ENCODE measurements around the gene EFCAB8.
A peak's percentile ranks its signal among the peaks of the same experiment; 100 is the strongest.
"Not testable (repeated sequence)": the region's sequence is repeated elsewhere in the genome, so short reads cannot be mapped to it uniquely, and the experiment has no call there.

The EFCAB8 gene

DNA sequence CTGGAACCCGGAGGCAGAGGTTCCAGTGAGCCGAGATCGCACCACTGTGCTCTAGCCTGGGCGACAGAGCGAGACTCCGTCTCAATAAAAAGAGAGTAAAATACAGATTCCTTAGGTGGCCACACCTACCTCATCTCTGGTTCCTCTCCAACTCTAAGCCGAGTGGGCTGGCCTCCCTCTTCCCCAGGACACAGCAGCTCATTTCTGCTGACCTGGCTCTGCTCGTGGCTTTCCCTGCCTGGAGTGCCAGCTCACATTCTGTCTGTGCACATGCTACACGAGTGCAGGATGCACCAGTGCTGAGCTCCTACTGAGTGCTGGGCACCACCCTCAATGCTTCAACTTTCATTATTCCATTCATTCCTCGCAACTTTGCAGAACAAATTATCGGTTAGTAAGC is 28.8 kb downstream of the EFCAB8 start:
- no peak for DNase-seq

DNA sequence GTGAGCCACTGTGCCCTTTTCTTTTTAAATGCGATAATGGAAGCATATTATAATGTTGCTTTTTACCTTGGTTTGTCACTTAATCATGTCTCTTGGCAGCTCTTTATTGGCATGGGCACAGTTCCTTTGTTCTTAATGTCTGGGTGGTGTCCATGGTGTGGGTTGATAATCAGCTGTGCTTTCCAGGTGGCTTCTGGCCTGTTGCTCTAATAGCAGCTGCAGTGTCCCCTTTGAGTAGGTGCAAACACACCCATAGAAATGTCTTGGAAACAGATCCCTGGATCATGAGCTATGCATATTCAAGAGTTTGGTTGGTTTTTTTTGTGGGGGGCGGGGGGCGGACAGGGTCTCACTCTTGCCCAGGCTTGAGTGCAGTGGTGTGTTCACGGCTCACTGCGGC is 29.9 kb downstream of the EFCAB8 start:
- DNase-seq: no peak

DNA sequence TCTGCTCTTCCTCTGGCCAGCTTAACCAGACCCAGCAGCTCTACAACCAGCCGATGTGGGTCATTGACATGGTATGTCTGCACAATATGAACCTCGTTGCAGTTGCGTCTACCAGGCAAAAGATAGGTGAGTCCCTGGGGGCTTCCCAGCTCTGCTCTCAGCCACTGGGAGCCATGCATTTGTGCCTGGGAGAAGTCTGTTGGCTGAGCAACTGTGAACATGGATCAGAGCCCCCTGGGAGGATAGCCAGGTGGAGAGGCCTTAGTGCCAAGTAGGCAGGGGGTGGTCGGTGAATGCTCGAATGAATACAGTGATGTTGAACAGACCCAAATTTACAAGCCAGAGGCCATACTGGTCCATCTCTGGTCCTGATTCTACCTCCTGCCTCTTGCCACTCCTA is 30.6 kb downstream of the EFCAB8 start:
- DNase-seq: no peak

DNA sequence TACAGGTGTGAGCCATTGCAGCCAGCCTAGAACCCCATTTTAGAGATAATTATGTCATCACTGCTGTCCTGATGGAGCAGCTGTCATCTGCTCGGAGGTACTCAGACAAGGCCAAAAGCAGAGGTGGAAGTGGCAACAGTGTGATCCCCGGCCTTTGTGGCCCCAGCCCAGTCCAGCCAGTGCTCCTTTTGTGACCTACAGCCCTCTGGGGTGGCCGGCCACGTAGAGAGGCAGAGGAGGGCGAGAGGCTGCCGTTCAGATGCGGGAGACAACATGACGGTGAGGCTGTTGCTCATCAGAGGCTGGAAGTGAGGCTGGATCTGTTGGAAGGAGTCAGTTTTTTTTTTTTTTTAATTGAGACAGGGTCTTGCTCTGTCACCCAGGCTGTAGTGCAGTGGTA is 32.8 kb downstream of the EFCAB8 start:
- DNase-seq: no peak

DNA sequence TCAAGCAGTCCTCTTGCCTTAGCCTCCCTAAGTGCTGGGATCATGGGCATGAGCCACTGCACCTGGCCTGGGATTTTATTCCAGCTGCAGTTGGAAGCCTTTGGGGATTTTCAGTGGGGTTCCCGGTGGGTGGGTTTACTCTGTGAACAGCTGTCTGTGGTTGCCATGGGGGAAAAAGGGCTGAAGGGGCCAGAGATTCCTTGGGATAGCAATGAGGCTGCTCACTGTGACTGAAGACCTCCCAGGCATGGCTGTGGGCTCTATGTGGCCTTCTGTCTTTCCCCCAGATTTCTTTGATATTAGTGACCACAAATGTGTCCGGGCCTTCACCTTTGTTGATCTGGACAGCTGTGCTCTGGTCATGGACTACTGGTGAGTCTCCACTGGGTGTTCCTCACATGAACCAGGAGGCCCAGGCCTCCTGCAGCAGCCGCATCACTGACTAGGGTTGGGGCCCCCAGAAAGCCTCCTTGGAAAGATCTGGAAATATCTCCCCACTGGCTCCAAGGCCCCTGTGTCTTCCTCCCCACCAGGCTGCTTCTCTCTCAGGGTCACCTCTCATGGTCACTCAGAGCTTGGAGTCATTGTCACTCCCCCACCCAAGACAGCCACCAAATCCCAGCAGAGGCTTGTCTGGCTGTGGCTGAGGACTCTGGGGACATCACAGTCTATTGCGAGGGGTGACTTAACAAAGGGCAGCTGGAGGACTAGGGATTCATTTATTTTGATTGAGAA is 33.4 kb downstream of the EFCAB8 start:
- DNase-seq: no peak

DNA sequence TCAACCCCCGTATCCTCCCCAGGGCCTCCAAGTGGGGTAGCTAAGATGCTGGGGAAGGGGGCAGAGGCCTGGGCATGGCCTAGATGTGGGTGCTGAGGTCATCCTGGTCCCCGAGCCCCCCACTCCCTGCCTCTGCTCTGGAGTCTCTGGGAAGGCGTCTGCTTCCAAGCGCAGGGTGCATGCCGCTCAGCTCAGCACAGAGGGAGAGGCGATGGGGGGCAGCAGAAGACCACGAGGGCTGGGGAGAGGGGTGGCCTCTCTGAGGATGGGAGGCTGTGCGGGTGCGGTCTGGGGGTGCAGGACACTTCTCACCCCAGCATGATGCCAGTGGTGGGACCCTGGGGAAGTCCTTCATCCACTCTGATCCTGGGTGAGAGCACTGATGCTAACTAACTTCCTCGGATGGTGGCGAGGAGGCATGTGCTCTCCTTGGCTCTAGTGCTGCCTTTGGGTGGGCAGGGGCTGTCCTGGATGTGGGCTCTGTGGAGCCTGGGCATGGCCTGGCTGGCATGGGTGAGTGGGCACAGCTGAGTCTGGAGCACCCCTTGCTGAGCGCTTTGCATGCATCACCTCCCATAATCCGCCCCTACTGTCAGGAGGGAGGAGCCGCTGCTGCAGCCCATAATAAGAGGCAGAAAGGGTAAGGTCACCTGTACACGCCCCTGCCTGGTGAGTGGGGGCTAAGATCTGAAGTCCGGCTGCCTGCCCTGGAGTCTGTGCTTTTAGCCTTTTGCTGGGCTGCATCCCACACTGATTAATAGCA is 34.7 kb downstream of the EFCAB8 start:
- no peak for DNase-seq

DNA sequence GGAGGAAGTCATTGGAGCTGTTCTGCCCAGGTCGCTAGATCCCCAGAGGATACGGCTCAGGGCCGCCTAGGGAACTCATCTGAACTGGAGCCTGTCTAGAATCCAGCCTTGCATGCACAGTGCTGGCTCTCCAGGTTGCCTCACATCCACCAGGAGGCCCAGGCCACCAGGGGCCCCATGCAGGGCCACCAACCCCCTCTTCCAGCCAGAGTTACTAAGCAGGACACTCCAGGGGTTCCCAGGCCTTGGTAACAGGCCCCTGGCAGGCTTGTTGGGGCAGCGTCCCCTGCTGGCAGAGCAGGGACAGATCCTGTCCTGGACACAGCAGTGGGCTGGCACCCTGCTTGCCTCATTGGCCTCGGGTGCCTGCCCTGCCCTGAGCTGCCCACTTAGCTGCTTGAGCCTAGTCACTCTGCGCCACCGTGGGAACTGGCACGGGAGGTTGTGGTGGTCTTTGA is 35.3 kb downstream of the EFCAB8 start:
- DNase-seq: no peak

DNA sequence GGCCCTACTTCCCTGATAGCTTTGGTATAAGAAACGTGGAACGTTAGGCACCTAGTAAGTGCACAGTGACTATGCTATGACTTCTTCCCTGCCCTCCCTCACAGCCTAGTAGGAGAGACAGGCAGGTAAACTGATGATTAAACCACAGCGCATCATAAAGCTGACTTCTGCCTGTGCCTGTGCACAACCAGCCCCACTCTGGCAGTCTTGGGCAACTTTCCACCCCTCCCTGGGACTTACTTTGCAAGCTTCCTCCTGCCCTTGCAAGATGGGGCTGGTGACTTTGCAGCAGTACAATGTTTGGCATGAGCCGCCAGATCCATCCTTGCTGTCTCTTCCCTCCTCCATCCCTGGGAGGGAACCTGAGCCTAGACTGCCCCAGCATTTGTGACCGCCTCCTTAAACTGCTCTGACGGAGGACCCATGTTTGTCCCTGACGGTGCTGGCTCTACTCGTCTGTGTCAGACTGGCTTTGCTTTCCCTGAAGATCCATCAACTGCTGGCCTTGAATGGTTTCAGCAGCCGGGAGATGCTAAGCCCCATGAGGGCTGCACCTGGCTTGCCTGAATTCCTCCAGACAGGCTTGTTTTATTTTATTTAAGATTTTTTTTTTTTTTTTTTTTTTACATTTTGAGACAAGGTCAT is 36.1 kb downstream of the EFCAB8 start:
- DNase-seq: no peak

DNA sequence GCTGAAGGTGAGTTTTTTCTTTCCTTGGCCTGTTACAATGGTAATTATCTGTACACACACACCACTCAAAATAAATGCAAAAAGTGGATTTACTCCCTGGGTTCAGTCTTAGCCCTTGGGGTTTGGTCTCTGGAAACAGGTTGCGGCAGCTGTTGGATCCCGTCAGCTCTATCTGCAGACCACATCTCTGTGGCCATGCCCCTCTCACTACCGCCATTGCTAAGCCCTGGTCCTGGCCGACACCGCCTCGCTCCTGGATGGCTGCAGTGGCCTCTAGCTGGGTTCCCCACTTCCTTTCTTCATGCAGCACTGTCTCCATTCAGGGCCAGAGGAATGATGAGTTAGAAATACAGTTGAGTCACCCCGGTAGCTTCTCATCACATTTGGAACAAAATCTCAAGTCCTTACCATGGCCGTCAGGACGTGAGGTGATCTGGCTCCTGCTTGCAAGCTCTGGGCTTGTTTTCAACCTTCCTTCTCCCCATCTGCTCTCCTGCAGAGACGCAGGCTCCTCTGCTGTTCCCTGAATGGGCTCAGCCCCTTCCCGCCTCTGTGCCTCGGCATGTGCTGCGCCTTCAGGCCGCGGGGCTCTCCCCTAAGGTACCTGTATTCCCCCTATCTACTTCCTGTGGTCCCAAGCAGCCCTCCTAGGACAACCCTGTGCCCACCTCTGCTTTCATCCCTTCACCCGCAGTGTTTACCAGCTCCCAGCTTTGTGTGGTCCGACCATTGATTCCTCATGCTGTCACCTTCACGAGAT is 38.0 kb downstream of the EFCAB8 start:
- DNase-seq: no peak

DNA sequence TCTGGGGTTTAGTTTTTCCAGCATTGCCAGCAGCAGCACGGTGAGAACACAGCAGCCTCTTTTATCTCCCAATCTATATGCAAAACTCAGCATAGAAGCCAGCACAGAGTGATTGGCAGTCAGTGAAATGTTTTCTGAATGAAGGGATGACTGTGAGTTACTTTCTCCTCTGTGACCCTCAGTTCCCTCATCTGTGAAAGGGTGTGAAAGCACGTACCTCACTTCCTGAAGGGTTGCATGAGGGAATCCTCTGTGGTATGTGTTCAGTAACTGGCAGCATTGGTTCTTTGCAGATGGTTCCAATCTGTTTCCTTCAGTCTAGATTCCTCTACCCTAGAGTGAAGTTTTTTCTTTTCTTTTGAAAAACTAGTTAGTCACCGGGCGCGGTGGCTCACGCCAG is 40.0 kb downstream of the EFCAB8 start:
- no peak for DNase-seq

DNA sequence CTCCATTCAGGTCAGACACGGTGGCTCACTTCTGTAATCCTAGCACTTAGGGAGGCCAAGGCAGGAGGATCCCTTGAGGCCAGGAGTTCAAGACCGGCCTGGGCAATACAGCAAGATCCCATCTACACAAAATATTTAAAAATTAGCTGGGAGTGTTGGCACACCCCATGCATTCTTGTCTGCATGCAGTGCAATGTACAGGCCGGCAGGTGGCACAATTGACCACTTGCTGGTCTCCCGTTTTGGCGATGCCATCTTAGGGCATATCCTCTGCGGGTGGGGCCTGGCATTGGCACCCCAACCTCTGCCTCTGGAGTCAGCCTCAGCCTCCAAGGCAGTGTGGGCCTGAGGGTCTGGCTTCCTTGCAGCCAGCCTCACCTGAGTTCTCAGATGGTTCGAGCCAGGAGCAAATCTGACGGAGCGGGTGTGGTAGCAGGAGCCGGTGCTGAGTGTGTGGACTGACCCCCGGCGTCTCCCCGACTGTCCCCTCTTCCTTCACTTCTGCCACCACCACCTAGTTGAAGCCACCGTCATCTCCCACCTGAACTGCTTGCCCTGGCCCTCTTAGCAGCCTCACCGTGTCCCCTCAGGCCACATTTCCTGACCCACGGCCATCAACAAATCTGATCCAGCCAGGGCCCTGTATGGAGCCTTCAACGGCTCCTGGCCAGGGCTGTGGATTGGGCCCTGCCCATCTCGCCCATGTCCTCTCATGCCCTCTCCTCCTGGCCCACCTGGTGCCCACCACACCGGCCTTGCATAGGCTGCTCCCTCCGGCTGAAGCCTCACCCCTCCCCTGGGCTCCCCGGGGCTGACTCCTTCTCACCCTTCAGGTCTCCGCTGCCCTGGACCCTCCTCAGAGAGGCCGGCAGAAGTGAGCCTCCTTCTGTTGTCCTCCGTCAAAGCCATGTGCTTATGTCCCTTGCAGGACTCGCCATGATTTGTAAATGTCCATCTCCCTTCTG is 44.0 kb downstream of the EFCAB8 start:
- DNase-seq: peak; percentile 53

DNA sequence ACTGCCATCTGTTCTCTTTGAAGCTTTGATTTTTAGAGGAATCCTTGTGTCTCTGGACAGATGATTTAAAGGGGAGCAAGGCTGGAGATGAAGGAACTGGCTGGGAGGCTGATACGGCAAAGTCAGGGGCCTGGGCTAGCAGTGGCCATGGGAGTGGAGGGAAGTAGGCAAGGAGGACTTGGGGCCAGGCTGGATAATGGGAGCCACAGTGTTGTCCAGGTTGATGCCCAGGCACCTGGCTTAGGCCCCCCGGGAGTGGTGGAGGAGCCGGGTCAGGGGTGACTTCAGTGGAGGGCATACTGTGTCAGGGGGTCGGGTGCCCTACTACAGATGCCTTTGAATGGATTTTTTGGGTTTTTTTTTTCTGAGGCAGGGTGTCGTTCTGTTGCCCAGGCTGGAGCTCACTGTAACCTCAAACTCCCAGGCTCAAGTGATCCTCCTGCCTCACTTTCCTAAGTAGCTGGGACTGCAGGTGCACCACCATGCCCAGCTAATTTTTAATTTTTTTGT is 45.0 kb downstream of the EFCAB8 start:
- no peak for DNase-seq

DNA sequence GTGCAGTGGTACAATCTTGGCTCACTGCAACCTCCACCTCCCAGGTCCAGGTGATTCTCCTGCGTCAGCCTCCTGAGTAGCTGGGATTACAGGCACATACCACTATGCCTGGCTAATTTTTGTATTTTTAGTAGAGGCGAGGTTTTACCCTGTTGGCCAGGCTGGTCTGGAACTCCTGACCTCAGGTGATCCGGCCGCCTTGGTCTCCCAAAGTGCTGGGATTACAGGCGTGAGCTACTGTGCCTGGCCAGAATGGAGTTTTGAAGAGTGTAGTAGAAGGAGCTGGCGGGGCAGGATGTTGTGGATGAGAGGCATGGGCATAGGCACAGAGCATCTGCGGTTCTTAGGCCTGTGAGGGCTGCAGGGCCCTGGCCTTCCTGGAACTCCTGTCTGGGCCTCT is 46.0 kb downstream of the EFCAB8 start:
- DNase-seq: not testable (repeated sequence)

DNA sequence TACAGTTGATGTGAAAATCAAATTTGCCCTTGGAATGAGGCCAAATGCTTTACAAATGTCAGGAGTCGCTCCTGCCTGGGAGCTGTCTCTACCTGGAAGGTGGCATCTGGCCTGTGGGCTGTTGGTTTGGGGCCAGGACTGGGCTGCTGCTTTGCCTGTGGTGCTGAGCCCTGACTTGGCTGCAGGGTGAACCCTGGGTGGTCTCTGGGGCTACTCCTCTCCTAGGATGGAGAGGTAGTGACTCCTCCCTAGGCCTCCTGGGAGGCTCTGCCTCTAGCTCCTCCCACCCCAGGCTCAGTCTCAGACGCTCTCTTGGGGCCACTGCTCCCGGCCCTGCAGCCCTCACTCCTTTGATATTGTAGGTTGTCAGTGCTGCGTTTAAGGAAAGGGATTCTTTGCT is 47.5 kb downstream of the EFCAB8 start:
- no peak for DNase-seq

DNA sequence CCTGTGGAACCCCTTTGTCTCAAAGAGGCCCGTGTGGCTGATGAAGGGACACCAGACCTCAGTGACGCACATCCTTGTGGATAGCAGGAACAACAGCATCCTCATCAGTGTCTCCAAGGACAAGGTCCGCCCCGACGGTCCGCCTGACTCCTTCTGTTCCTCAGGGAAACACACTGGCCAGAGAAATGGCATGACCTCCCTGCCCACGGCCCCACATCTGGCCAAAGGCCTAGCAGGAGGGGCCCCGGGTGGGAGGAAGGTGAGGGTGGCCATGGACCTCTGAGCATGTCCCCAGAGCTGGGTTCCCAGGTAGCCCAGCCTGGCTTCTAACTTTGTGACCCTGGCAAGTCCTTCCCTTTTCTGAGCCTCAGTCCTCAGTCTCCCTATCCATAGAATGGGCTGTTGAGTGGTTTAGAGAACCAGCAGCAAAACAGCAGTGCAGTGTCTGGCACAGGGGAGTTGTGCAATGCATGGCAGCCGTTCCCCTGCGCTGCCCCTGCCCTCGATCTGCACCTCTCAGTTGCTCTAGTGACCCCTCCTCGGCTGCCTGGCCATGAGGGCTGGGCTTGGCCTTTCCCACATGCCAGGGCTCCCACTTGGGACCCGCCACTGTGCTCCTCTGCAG is 48.3 kb downstream of the EFCAB8 start:
- no peak for DNase-seq

DNA sequence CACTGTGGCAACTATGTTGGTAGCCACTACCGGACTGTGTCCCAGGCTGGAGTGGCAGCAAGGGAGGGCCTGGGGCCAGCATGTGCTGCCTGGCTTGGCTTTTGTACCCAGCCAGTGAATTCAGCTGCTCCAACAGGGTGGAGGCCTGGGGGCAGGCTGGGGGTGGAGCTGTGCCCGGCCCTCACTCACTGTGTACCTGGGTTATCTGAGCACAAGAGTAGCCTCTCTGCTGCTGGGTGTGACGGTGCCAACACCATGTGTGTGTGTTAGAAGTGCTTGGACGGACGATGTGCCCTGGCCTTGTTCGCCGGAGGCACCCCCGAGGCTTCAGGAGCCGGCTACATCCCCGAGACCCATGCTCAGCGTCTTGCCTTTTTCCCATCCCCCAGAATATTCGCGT is 49.2 kb downstream of the EFCAB8 start:
- DNase-seq: no peak

DNA sequence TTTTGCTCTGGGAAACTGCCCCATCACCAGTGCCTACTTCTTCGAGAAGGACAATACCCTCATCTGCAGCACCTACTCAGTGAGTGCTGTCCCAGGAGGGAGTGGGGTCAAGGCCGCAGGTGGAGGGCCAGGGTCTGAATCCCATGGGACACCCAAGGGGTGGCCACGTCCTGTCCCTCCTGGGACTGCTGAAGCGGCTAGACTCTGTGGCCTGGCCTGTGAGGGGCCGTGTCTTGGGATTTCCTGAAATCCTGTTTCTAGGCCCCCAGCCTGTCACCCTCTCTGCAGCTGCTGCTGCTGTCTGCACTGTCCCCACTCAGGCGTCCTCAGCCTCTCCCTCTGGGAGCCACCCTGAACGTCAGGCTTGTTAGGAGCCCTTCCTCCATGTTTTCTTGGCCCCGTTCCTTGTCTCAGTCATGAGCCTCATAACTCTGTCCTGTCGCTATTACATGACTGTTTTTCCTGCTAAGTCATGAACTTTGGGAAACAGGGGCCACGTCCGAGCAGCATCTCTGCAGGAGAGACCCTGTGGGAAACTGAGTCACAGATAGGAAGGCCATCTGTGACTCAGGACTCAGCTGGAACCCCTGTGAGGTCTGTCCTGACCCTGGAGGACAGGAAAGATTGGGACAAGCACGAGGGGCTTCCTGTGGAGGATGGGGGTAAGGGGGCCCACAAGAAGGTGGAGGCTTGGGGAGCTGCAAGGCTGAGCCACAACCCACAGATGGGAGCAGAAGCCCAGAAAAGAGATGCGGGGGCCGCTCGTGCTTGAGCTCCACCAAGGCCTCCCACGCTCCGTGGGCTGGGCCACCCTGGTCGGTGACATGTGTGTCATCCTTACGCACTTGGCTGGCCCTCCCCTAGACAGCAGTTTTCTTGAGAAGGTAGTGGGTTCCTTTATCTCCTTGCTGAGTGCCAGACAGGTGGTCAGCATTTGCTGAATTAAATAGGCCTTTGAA is 49.9 kb downstream of the EFCAB8 start:
- no peak for DNase-seq

DNA sequence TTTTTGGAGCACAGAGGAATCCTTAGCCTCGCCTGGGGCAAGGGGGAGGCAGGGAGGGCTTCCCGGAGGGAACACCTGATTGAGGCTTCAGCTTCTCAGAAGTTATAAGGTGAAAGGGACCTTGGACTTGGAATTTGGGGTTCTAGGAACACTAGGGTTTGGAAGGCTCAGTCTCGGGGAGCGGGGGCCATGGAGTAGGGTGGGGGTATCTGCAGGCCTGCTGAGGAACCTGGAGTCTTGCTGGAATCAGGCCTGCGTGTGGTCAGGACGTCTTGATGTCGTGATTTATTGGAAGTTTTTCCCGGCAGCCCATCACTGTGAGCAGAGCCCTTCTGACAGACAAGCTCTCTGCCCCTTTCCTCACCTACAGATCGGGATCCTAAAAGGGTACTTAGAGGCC is 50.7 kb downstream of the EFCAB8 start:
- no peak for DNase-seq

DNA sequence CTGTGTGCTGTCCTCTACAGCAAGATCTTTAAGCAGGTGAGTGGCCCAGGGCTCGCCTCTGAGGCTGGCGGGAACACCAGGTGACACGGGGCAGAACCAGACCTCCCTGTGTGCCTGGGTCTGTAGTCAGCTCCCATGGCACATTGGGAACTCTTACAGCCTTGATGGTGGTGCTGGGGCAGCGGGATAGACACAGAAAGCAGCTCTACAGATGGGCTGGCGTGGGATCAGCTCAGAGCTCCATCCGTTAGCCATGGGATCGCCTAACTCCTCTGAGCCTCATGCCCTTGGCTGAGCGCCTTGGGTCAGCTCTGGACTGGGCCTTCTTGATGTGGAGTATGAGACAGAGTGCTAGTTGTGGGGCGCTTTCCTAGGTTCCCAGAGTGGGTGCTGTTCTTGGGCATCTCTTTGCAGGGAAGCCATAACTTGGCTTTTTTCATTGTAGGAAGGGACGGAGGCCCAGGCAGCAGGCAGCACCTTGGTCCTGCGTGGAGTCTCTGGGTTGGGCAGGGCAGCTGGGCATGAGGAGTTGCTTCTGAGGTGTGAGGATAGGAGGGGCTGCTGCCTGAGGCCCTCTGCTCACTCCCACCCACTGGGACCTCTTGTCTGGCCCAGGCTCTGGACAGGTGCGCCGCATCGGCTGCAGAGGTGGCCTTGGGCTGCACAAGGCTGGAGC is 51.3 kb downstream of the EFCAB8 start:
- no peak for DNase-seq
